Left ventricle myocardium superior (tissue), 1 donor: ENCODE measurements around the gene ADAM22. TPM values are rescaled to one million over a fixed set of nuclear protein-coding genes. Genes with fewer than 3 reads are reported as not detected.

ENCODE experiments used
- ATAC-seq: fragments of 200-7000 bp; cut with Tn5 transposase; one replicate; pipeline ENCODE4 v1.9.1; 2020; ENCODE audit warnings: mild to moderate bottlenecking, moderate library complexity
- DNase-seq: peaks from one replicate; pipeline ENCODE4 v3.0.0-alpha.2; 2020
- intact Hi-C: fragments of 100-400 bp; cut with micrococcal nuclease; formaldehyde crosslinking; loops from one replicate; pipeline ENCODE4 v1.11.0; 2022
- total RNA-seq: library from RNA; stranded (reverse); fragmentation: NEBNext Ultra II Directional; extraction: Animal tissue kit (Norgen Biotek cat#: 25700); gene quantifications from one replicate; pipeline ENCODE4 v1.2.1, GENCODE V29; 2021
- donor health status: DM: no; HTN: yes; CAD: no; lungs with severe emphysema.

Gene ADAM22
- total RNA-seq, 1 donor from 2014 or later: 1.7 TPM

- ATAC-seq: no peak
- intact Hi-C loops: no loop called here
- DNase-seq: no peak
Measured at GRCh38 chr7:88200789-88201188, 266.7 kb downstream of the ADAM22 start.

GRCh38 chr7:88201305-88201704 lies 267.3 kb downstream of the ADAM22 start:
- intact Hi-C loops: no loop called here
- ATAC-seq (no peak), DNase-seq (no peak)

DNA sequence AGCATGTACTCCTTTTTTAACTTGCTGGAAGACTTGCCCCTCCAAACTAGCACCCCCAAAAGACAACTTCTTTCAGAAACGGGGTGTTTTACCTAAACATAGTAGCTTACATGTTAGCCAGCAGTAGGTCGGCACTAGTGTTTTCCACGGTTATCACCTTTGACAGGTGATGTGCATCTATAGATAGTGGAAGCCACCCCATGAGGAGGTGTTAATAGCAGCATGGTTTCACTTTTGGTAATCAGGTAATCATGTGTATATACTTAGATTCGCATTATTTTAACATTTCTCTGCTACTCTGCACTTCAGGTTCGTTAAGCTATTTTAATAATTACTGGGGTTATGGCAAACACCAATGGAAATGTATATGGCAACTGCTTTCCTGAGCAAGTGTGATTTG lies 268.2 kb downstream of the ADAM22 start:
- ATAC-seq (no peak), DNase-seq (no peak)
- intact Hi-C loops: no loop called here

DNA sequence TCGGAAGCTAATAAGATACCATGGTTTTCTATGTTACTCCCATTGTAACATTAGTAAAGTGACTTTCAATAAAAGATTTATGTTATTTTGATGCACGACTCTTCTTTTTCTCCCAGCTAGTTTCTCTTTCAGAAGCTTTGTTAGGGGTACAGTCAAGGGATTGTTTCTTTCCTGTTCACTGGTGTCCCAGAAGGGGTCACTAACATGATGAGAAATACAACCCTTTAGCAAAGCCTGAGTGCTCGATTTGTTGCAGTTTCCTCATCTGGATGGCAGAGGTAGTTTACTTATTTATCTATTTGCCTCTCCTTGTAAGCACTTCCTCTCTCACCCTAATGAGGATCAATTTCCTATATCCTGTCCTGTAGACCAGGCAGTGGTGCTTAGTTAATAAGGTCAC lies 268.7 kb downstream of the ADAM22 start:
- no peak for ATAC-seq
- no peak for DNase-seq
- intact Hi-C loops: no loop called here

DNA sequence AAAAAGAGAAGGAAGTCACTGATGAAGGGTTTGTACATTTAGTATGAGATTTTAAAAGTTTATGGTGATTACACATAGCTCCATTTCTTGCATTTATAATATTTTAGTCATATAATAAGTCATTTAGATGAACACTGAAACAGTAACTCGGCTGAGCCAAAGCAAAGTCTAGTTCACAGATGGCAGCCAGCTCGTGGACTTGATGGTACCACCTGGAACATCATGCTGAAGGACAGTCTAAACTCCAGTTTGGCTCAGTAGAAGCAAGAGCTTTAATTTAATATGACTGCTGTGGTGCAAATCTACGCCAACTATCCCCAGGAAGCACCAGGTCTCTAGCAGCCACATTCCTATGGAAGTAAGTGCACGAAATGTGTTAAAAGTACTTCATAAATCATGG lies 269.4 kb downstream of the ADAM22 start:
- ATAC-seq (no peak), DNase-seq (no peak)
- intact Hi-C loops: no loop called here

DNA sequence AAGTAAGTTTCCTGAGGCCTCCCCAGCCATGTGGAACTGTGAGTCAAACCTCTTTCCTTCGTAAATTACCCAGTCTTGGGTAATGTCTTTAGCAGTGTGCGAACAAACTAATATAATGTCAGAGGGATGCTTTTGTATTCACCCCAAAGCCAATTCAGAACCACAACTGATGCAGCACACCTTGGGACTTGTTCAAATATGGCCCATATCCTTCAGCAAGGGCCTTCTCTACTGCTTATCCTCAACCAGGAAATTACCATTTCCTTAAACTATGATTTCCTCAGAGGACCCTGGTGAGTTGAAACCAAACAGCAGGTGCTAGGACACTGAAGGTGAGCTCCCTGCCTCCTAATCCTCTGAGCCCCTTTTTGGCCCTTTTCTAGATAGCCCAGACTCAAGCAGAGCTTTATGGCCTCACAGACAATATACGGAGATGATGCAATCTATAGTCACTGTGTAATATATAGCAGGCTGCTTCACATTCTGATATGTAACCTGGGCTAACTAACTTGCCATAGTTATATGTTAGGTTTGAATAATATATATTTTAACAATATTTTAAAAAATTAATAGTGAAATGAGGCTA lies 270.6 kb downstream of the ADAM22 start:
- ATAC-seq (no peak), DNase-seq (no peak)
- intact Hi-C loops: no loop called here

GRCh38 chr7:88205179-88205578 lies 271.1 kb downstream of the ADAM22 start:
- intact Hi-C loops: no loop called here
- ATAC-seq: no peak
- DNase-seq: no peak

- ATAC-seq (no peak), DNase-seq (no peak)
- intact Hi-C loops: no loop called here
Measured at GRCh38 chr7:88206254-88206653, 272.2 kb downstream of the ADAM22 start.

DNA sequence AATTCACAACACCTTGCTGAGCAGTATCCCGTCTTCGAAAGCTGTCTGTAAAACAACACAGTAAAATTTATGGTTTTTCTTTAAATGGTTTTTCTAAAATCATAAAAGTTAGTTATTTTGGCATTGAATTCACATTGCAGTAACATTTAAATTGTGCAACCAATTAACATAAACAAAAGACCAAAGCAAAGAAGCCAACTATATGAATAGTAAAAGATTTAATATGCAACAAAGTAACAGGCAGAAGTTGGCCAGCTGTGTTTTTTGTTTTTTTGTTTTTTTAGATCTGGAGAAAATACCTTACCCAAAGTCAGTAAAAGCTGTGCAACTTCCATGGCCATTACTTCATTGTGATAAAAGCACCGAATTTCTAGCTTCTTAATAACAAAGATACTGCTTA lies 274.5 kb downstream of the ADAM22 start:
- DNase-seq: no peak
- ATAC-seq: no peak
- intact Hi-C loops: no loop called here

DNA sequence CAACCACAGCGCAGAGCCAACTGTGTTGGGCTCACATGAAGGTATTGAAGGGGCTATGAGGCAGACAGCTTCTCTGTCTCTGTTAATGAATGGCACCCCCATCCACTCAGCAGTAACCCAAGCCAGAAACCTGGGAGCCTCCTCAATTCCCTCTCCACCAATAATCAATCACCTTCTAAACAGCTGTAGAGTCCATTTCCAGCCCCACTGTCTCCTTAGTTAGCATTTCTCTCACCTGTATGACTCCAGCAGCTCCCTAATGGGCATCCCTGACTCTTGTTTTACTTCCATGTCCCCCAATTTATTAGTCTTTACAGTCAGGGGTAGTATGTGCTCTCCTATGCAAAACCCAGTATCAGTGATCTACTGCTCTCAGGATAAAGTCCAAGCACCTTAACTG lies 278.9 kb downstream of the ADAM22 start:
- no peak for ATAC-seq
- intact Hi-C loops: no loop called here
- DNase-seq: no peak

DNA sequence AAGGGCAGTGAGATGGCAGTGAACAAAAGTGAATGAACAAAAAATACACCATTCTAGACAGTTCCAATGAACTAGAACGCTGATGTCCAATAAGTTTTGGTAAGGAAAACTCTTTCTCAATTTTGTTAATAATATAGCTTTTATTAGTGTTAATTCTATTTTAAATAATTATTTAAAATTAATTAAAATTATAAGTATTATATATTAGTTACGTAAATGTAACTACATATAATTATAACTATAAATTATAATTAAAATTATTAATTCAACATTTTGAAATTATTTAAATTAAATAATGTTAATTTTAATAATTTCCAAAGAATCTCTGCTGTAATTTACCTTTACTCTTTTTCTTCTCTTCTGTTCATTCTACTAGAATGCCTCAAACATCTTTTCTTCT lies 280.4 kb downstream of the ADAM22 start:
- no peak for ATAC-seq
- intact Hi-C loops: no loop called here

DNA sequence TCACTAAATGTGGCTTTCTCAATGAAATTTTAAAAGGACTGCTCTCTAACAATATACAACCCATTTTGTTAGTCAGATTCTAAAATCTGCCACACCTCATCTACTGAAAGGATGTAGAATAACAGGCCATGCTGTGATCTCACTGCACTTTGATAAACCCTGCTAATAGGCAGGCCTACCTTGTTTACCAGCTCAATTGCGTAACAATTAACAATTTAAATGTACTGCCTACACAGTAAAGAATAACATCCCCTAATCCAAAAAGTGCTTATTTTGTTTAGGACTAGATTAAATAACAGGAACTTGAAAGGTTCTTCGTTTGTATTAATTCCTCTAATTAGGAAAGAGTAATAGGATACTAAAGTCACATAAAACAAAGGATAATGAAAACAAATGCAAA lies 281.2 kb downstream of the ADAM22 start:
- no peak for DNase-seq
- intact Hi-C loops: no loop called here
- ATAC-seq: no peak

More for the DNA sequence above, 280.4 kb downstream of the ADAM22 start:
- no peak for DNase-seq

- DNase-seq (no peak), ATAC-seq (no peak)
- intact Hi-C loops: no loop called here
Measured at GRCh38 chr7:88216276-88216675, 282.2 kb downstream of the ADAM22 start.

DNA sequence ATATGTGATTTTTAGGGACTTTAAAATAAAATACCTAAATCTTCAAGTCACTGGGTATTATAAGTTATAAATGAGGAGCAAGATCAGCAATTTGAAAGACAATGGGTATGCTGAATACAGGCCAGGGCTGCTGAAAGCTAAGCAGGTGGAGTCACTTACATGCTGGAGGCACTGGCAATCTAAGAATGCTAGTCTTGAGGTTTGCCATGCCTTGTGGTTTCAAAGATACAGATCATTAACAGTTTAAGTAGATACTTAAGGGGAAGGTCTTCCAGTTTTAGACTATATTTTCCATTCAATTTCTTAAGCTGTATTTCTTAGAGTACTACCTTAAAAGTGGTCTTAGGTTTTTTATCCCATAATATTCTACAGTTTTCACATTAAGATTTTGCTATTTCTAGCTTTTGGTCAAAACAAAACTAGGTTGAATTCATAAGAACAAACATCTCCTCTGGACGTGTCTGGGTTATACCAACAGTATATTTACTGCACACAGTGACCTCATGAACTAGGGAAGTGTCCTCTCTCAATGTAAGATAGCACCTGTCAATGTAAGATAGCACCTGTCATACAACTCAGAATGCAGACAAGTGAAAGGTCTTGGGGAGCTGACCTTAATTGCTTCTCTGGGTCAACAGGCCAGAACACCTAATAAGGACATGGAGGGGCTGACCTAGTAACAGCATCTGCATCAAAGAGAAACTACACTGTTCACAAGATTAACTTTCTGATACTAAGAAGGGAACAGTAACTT lies 283.8 kb downstream of the ADAM22 start:
- ATAC-seq (no peak), DNase-seq (no peak)
- intact Hi-C loops: no loop called here

GRCh38 chr7:88218429-88218745 lies 284.3 kb downstream of the ADAM22 start:
- DNase-seq (no peak), ATAC-seq (no peak)
- intact Hi-C loops: no loop called here

GRCh38 chr7:88218836-88219605 lies 285.0 kb downstream of the ADAM22 start:
- intact Hi-C loops: no loop called here
- ATAC-seq: peak; percentile 57

DNA sequence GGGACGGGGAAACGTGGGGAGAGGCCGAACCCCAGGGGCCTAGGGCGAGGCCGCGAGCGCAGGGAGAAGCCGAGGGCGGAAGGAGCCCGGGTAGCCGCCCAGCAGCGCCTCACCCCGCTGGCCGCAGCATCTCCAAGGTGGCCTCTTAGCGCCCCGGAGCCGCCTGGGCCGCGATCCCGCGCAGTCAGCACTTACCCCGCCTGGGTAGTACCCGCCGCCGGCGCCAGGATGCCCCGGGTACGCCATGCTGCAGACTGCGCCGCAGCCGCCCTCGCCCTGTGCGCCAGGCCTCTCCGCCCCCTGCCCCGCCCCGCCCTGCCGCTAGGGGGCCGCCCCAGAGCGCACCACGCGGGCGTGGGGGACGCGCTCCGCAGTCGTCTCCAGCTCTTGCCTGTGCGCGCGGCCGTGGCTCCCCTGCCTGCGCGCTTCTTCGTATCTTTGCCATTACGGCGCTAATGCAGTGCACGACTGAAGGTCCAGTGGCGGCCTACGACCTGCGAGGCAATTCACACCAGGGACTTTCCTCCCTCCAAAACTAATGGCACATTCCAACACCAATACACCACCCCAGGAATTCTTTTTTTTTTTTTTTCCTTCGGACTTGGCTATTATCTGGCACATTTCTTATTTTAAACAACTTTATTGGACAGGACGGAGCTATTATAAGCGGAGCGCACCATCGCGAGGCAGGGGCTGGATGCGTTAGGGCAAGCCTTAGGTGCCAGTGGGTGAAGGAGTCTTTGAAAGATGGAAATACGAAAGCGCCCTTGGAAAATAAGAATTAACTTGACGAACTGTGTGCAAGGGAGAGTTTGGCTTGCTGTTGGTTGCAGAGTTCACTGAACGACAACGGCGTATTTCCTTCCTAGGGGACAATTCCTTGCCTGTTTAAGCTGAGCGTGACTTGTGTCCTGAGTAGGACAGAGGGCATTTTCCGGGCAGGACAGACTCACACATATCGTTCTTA lies 286.0 kb downstream of the ADAM22 start, which contains the start of gene SRI:
Gene SRI (minus strand): TSS at position 258 of the 967 bp plus-strand sequence. CDS start 12 bp downstream, at position 246.
- intact Hi-C loops: no loop called here
- DNase-seq: peak; percentile 94
- ATAC-seq: peak; percentile 99

More at GRCh38 chr7:88218836-88219605, 285.0 kb downstream of the ADAM22 start:
- peak; percentile 60 for DNase-seq

GRCh38 chr7:88223265-88223664 lies 289.2 kb downstream of the ADAM22 start:
- intact Hi-C loops: no loop called here
- DNase-seq (no peak), ATAC-seq (no peak)

GRCh38 chr7:88224601-88225275 lies 290.7 kb downstream of the ADAM22 start:
- intact Hi-C loops: no loop called here
- DNase-seq (no peak), ATAC-seq (no peak)
